ENCODE results near the gene ZBTB48. TPM values are rescaled to one million over a fixed set of nuclear protein-coding genes. Genes with fewer than 3 reads are reported as not detected.
A peak's percentile ranks its signal among the peaks of the same experiment; 100 is the strongest.

The ZBTB48 gene
- total and polyA plus RNA-seq, 11 donors: 6.4 to 23.1 (median 12.1) TPM

DNA sequence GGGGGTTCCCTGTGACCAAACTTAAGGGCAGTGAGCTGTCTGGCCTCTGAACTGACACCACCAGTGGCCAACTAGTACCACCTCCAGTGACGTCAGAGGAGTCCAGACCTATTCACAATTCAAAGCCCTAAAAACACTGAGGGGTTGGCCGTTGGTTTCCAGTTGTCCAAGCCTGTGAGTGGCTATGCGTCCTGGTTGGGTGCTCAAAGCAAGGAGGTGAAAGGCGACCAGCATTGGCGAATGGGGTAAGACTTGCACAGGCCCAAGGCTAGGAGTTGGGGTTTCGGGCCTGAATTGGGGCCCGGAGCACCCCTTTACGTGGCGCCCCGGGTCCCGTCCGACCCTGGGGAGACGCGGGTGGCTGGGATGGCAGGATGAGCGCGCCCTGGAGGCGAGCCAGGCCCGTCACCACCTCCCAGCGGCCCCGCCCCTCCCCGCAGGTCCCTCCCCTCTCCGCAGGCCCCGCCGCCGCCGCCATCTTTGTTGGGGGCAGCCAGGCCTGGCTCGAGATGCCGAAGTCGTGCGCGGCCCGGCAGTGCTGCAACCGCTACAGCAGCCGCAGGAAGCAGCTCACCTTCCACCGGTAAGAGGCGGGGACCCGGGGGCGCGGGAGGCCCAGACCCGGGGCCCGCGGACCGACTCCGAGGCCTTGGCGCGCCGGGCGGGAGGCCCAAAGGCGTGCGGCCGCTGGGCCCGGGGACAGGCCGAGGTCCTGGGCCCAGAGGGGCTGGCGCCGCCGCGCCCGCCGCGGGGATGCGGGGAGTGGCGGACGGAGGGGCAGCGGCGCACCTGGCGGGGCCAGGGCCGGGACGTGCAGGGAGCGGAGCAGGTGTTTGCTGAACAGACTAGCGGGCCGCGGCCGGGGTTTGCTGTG is 45.2 kb downstream of the ZBTB48 start, which contains the start of gene THAP3:
Gene THAP3 (plus strand): TSS at position 159 of the 874 bp plus-strand sequence. CDS start 351 bp downstream, at position 510.
- H3K27ac ChIP-seq: peak within 1 kb of the TSS; percentile 69 to 90 (median 84)
- H3K4me1 ChIP-seq: peaks cover 3 to 28% (median 18%) of the 10 kb centered on the region in 12 donors
- WGBS, 4 donors: 1 to 3% (median 2%) methylated on average over 15 to 73 of the region's 73 CpGs
- peak within 1 kb of the TSS; percentile 60 to 98 (median 82) for H3K4me3 ChIP-seq
- intact Hi-C loops (cut with DNase I): loop anchor here in 4 of 10 donors (2.0 to 10.0 kb wide), 5 partner anchors 22 to 130 kb away; partner anchors contain the start of genes KLHL21 (in 1 of the 4), PLEKHG5 (in 1 of the 4), TAS1R1 (in 1 of the 4) and ZBTB48 (in 1 of the 4)
- TF ChIP-seq, protein P1, sequence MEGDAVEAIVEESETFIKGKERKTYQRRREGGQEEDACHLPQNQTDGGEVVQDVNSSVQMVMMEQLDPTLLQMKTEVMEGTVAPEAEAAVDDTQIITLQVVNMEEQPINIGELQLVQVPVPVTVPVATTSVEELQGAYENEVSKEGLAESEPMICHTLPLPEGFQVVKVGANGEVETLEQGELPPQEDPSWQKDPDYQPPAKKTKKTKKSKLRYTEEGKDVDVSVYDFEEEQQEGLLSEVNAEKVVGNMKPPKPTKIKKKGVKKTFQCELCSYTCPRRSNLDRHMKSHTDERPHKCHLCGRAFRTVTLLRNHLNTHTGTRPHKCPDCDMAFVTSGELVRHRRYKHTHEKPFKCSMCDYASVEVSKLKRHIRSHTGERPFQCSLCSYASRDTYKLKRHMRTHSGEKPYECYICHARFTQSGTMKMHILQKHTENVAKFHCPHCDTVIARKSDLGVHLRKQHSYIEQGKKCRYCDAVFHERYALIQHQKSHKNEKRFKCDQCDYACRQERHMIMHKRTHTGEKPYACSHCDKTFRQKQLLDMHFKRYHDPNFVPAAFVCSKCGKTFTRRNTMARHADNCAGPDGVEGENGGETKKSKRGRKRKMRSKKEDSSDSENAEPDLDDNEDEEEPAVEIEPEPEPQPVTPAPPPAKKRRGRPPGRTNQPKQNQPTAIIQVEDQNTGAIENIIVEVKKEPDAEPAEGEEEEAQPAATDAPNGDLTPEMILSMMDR (IDR thresholded peaks at IDR 0.05): peak in 4 of 12 donors; percentile 13 to 37 (median 16)
- peak in 1 of 2 donors; percentile 40 for TF ChIP-seq POLR2A (IDR thresholded peaks at IDR 0.05)
- no peaks in the 10 kb centered on the region for H3K9me3 ChIP-seq
- ATAC-seq: peak; percentile 70 to 95 (median 95)
- H3K36me3 ChIP-seq: peaks cover 3 to 68% (median 54%) of the 10 kb centered on the region in 9 donors
- peak; percentile 90 to 95 (median 92) for DNase-seq
- H3K27me3 ChIP-seq: no peaks in the 10 kb centered on the region

DNA sequence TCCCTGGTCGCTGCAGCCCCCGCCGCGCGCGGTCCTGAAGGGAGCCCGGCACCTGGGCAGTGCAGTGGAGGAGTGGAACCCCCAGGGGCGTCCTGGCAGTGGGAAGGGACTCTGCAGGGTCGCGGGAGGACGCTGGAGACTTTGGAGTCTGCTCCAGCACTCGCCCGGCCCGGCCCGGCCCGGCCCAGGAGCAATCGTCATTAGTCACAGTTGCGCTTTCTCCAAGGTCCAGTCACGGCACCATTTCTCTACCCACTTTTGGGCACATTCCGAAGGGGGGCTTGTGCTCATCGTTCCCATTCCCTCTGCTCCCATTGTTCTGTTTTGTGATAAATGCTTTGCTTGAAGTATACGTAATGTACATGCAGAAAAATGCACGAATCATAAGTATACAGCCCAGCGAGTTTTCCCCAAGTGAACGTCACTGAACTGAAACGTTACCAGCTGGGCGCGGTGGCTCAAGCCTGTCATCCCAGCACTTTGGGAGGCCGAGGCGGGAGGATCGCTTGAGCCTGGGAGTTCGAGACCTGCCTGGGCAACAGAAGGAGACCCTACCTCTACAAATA is 45.9 kb downstream of the ZBTB48 start:
- Histone ChIP-seq H3K36me3 (peaks cover 3 to 68% (median 55%) of the 10 kb centered on the region in 9 donors), H3K27ac (peak overlapping the region; percentile 69 to 90 (median 84)), H3K4me1 (peaks cover 3 to 28% (median 18%) of the 10 kb centered on the region in 12 donors), H3K4me3 (peak overlapping the region; percentile 60 to 98 (median 82)), H3K9me3 (no peaks in the 10 kb centered on the region), H3K27me3 (no peaks in the 10 kb centered on the region)
- TF ChIP-seq, protein P1 (IDR thresholded peaks at IDR 0.05): no peak
- TF ChIP-seq POLR2A (IDR thresholded peaks at IDR 0.05): no peak
- intact Hi-C loops (cut with DNase I): loop anchor here in 3 of 10 donors (2.0 to 10.0 kb wide), 4 partner anchors 23 to 131 kb away; partner anchors contain the start of genes KLHL21 (in 1 of the 3), PLEKHG5 (in 1 of the 3) and ZBTB48 (in 1 of the 3)
- 7 to 11% (median 10%) methylated on average over 20 to 32 of the region's 32 CpGs for WGBS, 4 donors
- ATAC-seq (peak in 3 of 4 donors; percentile 18 to 33 (median 22)), DNase-seq (peak in 1 of 5 donors; percentile 28)

DNA sequence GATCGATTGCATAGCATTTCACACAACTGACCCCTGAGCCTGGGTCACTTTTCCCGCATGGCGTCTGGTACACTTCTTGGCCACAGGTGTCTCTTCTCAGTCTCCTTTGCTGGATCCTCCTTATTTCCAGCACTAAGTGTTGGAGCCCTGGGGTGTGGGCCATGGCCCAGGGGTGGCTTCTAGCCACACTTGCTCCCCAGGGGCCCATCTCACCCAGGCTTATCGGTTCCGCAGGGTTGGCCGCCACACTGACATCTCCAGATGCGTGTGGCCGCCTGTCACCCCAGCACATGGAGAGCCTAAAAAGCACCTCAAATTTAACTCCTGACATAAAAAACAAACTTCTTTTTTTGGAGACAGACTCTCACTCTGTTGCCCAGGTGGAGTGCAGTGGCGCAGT is 47.2 kb downstream of the ZBTB48 start:
- WGBS, 4 donors: 92 to 94% (median 93%) methylated on average over 9 of the region's 9 CpGs
- TF ChIP-seq POLR2A (IDR thresholded peaks at IDR 0.05): no peak
- TF ChIP-seq, protein P1 (IDR thresholded peaks at IDR 0.05): no peak
- Histone ChIP-seq H3K36me3 (peaks cover 0 to 67% (median 53%) of the 10 kb centered on the region in 9 donors), H3K27ac (no peak overlapping the region), H3K4me3 (peak overlapping the region in 1 of 12 donors; percentile 74), H3K27me3 (no peaks in the 10 kb centered on the region), H3K9me3 (no peaks in the 10 kb centered on the region), H3K4me1 (peaks cover 3 to 28% (median 18%) of the 10 kb centered on the region in 12 donors)
- intact Hi-C loops (cut with DNase I): loop anchor here in 1 of 10 donors (10.0 kb wide), 1 partner anchor 132 kb away; the partner anchor contains the start of gene PLEKHG5
- ATAC-seq: no peak
- no peak for DNase-seq

Data from heart left ventricle (tissue), 16 donors.